DOHH2 (cell line): ENCODE data around the gene CCNH.

Experiments used
- H3F3A ChIP-seq: fragments of 200-600 bp; sonication (generic), shearing (Covaris generic); 2 replicates; pipeline ENCODE4 v1.6.0; 2016; ENCODE audit warnings: antibody characterized with exemption, mild to moderate bottlenecking; ENCODE audit not compliant: control insufficient read depth, insufficient read depth
- H3K27ac ChIP-seq: fragments of 200-600 bp; sonication (generic); 2 replicates; pipeline ENCODE4 v1.5.1; 2014; ENCODE audit warnings: low read depth, mild to moderate bottlenecking, low read length, moderate library complexity
- H3K27me3 ChIP-seq: fragments of 200-600 bp; sonication (generic); 2 replicates; pipeline ENCODE4 v1.6.1; 2014; ENCODE audit warnings: mild to moderate bottlenecking, low read length, mixed read lengths; ENCODE audit not compliant: control insufficient read depth
- H3K36me3 ChIP-seq: fragments of 200-600 bp; sonication (generic); 2 replicates; pipeline ENCODE4 v1.6.1; 2014; ENCODE audit warnings: mild to moderate bottlenecking, low read length, moderate library complexity, mixed read lengths; ENCODE audit not compliant: control insufficient read depth
- H3K4me1 ChIP-seq: fragments of 200-600 bp; sonication (generic); 2 replicates; pipeline ENCODE4 v1.6.1; 2014; ENCODE audit warnings: mild to moderate bottlenecking, low read length, mixed read lengths; ENCODE audit not compliant: control insufficient read depth
- H3K4me2 ChIP-seq: fragments of 200-600 bp; sonication (generic); 2 replicates; pipeline ENCODE4 v1.6.0; 2014; ENCODE audit warnings: mild to moderate bottlenecking, low read length, moderate library complexity
- H3K4me3 ChIP-seq: fragments of 200-600 bp; sonication (generic); 2 replicates; pipeline ENCODE4 v1.5.1; 2014; ENCODE audit warnings: mild to moderate bottlenecking, low read length, mixed read lengths
- H3K79me2 ChIP-seq: fragments of 200-600 bp; sonication (generic); 2 replicates; pipeline ENCODE4 v1.6.1; 2014; ENCODE audit warnings: mild to moderate bottlenecking, low read length, mixed read lengths; ENCODE audit not compliant: control insufficient read depth
- H3K9me2 ChIP-seq: fragments of 200-600 bp; sonication (generic); replicated peaks from 2 replicates; pipeline ENCODE4 v1.6.1; 2014; ENCODE audit warnings: mild to moderate bottlenecking, low read length, mixed read lengths; ENCODE audit not compliant: control insufficient read depth
- H3K9me3 ChIP-seq: fragments of 200-600 bp; sonication (generic); 2 replicates; pipeline ENCODE4 v1.6.1; 2014; ENCODE audit warnings: antibody characterized with exemption, low read length, mixed read lengths; ENCODE audit not compliant: control insufficient read depth, insufficient read depth
- H4K20me1 ChIP-seq: fragments of 200-600 bp; sonication (generic); 2 replicates; pipeline ENCODE4 v1.6.0; 2014; ENCODE audit warnings: low read depth, mild to moderate bottlenecking, antibody characterized with exemption, low read length, moderate library complexity; ENCODE audit not compliant: control insufficient read depth, insufficient read depth
- EZH2phosphoT487 ChIP-seq: fragments of 200-600 bp; sonication (generic); IDR thresholded peaks from 2 replicates; pipeline ENCODE4 v1.6.1; 2017; ENCODE audit warnings: borderline replicate concordance, mild to moderate bottlenecking, antibody characterized with exemption, low read length, moderate library complexity, mixed read lengths
- TF ChIP-seq, protein P1 (sequence below): fragments of 200-600 bp; sonication (generic); IDR thresholded peaks from one replicate; pipeline ENCODE4 v1.5.1; 2014; ENCODE audit warnings: antibody characterized with exemption, mild to moderate bottlenecking, low read depth, low read length; ENCODE audit not compliant: poor library complexity, severe bottlenecking

CCNH gene

DNA sequence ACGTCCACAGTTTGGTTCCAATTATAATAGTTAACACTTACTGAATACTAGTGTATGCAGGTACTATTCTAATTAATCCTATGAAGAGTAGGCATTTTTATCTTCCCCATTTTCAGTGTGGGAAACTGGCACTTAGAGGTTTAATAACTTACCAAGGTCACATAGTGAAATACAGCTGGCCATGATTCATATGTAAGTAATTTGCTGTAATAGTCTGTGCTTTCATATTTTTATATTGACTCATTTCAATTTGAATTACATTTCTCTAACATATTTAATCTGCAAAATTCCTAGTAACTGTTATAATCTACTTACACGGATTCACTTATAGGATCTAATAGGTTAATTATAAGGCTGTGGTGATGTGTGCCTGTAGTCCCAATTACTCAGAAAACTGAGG, 19.4 kb downstream of the CCNH start:
- H3K4me1 ChIP-seq, result no peaks in the 10 kb centered on the region
- no peak overlapping the region for H3K4me3 ChIP-seq
- no peak overlapping the region for H3K4me2 ChIP-seq
- H3F3A ChIP-seq, result no peaks in the 10 kb centered on the region; the same call in 1 of the 2 replicates
- H3K36me3 ChIP-seq, result peaks cover 95% of the 10 kb centered on the region
- no peaks in the 10 kb centered on the region for H3K9me3 ChIP-seq
- TF ChIP-seq, protein P1, sequence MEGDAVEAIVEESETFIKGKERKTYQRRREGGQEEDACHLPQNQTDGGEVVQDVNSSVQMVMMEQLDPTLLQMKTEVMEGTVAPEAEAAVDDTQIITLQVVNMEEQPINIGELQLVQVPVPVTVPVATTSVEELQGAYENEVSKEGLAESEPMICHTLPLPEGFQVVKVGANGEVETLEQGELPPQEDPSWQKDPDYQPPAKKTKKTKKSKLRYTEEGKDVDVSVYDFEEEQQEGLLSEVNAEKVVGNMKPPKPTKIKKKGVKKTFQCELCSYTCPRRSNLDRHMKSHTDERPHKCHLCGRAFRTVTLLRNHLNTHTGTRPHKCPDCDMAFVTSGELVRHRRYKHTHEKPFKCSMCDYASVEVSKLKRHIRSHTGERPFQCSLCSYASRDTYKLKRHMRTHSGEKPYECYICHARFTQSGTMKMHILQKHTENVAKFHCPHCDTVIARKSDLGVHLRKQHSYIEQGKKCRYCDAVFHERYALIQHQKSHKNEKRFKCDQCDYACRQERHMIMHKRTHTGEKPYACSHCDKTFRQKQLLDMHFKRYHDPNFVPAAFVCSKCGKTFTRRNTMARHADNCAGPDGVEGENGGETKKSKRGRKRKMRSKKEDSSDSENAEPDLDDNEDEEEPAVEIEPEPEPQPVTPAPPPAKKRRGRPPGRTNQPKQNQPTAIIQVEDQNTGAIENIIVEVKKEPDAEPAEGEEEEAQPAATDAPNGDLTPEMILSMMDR, result no peak
- no peak for TF ChIP-seq EZH2phosphoT487
- H3K27me3 ChIP-seq, result no peaks in the 10 kb centered on the region
- no peaks in the 10 kb centered on the region for H4K20me1 ChIP-seq
- H3K9me2 ChIP-seq, result no peaks in the 10 kb centered on the region
- no peak overlapping the region for H3K27ac ChIP-seq
- H3K79me2 ChIP-seq, result peaks cover 9% of the 10 kb centered on the region

DNA sequence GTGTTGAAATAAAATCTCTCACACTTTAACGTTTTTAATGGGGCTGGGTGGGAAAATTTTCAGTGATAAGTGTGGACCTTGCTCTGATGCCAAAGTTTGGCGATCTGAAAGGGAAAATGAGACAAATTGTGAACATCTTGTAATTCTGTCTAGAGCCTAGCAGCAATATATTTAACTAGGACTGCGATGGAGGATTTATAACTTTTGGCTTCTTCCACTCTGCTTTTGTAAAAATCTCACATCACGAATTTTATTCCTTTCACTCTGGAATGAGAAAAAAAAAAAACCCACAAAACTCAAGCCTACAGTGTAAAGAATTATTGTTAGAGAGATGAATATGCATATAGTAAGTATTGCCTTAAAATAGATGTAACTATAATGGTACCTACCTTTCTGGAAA, 19.9 kb downstream of the CCNH start:
- Histone ChIP-seq H3K9me2 (no peaks in the 10 kb centered on the region), H3K27me3 (no peaks in the 10 kb centered on the region), H3F3A (no peaks in the 10 kb centered on the region; the same call in 1 of the 2 replicates), H3K4me1 (no peaks in the 10 kb centered on the region), H3K36me3 (peaks cover 95% of the 10 kb centered on the region), H3K4me3 (no peak overlapping the region), H4K20me1 (no peaks in the 10 kb centered on the region), H3K9me3 (no peaks in the 10 kb centered on the region), H3K27ac (no peak overlapping the region), H3K79me2 (peaks cover 4% of the 10 kb centered on the region), H3K4me2 (no peak overlapping the region)
- no peak for TF ChIP-seq EZH2phosphoT487
- TF ChIP-seq, protein P1, result no peak

DNA sequence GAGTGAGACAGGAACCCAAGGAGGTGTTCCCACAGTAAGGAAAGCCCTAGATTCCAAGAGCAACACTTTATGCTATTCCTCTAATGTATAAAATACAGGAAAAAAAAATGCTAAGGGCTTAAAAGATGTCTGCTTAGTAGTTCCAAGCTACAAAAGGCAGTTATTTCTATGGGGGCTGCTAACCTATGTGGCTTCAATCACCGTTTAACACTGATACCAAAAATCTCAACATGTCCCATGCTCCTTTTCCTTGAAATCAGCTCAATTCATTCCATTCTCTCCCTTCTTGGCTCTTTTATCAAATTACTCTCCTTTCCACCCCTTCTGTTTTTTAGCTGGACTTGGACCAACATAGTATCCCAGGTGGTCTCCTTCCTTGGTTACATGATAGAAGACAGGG, 20.6 kb downstream of the CCNH start:
- Histone ChIP-seq H3K27ac (no peak overlapping the region), H4K20me1 (no peaks in the 10 kb centered on the region), H3F3A (no peaks in the 10 kb centered on the region), H3K9me3 (no peaks in the 10 kb centered on the region), H3K27me3 (no peaks in the 10 kb centered on the region), H3K79me2 (no peaks in the 10 kb centered on the region), H3K4me3 (no peak overlapping the region), H3K9me2 (no peaks in the 10 kb centered on the region), H3K36me3 (peaks cover 96% of the 10 kb centered on the region), H3K4me1 (no peaks in the 10 kb centered on the region), H3K4me2 (no peak overlapping the region)
- TF ChIP-seq, protein P1, result no peak
- TF ChIP-seq EZH2phosphoT487, result no peak
